Esophagus squamous epithelium (tissue), 4 donors: ENCODE data around the gene RET.

Experiments
- POLR2A ChIP-seq, 4 donors: fragments of 450-650 bp; IDR thresholded peaks; one replicate each; pipeline ENCODE4 v1.6.1; 2017; ENCODE audit warnings: antibody characterized with exemption in 4 of 4, mild to moderate bottlenecking in 4 of 4, moderate library complexity in 3 of 4
- TF ChIP-seq, protein P1 (sequence below), 6 experiments: fragments of 450-650 bp in 4 of 6; fragments of 200-600 bp in 2 of 6; sonication (generic) in 2 of 6; IDR thresholded peaks; one replicate each; pipeline ENCODE4 v1.5.1; 2016 to 2019; ENCODE audit warnings: antibody characterized with exemption in 6 of 6, mild to moderate bottlenecking in 4 of 6, moderate library complexity in 4 of 6

DNA sequence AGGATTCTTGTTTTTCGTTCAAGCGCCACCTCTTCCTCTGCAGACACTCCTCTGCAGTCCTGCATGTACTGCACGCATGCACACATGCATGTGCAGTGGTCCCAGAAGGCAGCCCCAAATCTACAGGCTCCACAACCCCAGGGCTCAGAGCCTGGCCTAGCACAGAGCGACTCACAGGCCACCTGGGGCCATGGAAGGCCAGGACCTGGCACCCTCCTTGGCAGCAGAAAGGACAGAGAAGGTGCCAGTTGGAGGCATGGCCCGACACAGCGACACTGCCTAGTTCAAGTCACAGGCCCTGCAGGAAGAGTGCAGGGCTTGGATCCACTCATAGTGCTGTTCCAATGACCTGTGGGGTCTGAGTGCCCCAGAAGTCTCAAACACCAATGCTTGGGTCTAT lies 48.7 kb upstream of the RET start:
- TF ChIP-seq, protein P1, sequence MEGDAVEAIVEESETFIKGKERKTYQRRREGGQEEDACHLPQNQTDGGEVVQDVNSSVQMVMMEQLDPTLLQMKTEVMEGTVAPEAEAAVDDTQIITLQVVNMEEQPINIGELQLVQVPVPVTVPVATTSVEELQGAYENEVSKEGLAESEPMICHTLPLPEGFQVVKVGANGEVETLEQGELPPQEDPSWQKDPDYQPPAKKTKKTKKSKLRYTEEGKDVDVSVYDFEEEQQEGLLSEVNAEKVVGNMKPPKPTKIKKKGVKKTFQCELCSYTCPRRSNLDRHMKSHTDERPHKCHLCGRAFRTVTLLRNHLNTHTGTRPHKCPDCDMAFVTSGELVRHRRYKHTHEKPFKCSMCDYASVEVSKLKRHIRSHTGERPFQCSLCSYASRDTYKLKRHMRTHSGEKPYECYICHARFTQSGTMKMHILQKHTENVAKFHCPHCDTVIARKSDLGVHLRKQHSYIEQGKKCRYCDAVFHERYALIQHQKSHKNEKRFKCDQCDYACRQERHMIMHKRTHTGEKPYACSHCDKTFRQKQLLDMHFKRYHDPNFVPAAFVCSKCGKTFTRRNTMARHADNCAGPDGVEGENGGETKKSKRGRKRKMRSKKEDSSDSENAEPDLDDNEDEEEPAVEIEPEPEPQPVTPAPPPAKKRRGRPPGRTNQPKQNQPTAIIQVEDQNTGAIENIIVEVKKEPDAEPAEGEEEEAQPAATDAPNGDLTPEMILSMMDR (IDR thresholded peaks at IDR 0.05) = no peak
- no peak for TF ChIP-seq POLR2A (IDR thresholded peaks at IDR 0.05)
